Activated T-cell treated with anti-CD3 and anti-CD28 coated beads, Interleukin-2, amount 50 U/mL, for 1 hour (primary cell): ENCODE results near the gene BLM.

ENCODE experiments used
- DNase-seq: peaks from one replicate; pipeline ENCODE4 v3.0.0-alpha.2; 2020

BLM gene

GRCh38 chr15:90857337-90857736, 140.2 kb downstream of the BLM start:
- DNase-seq = no peak

- DNase-seq = no peak
These were observed 140.8 kb downstream of the BLM start for GRCh38 chr15:90857883-90858443.

- no peak for DNase-seq
These were observed 142.3 kb downstream of the BLM start for GRCh38 chr15:90859234-90860131.

- no peak for DNase-seq
These were observed 143.3 kb downstream of the BLM start for GRCh38 chr15:90860450-90860849.

GRCh38 chr15:90860942-90861675, 144.0 kb downstream of the BLM start:
- DNase-seq = no peak

- no peak for DNase-seq
These were observed 145.3 kb downstream of the BLM start for GRCh38 chr15:90862487-90862886.

- no peak for DNase-seq
These were observed 146.0 kb downstream of the BLM start for GRCh38 chr15:90862964-90863778.

GRCh38 chr15:90863987-90864386, 146.8 kb downstream of the BLM start:
- no peak for DNase-seq

- DNase-seq = no peak
These were observed 147.4 kb downstream of the BLM start for GRCh38 chr15:90864507-90864906.

- no peak for DNase-seq
These were observed 148.6 kb downstream of the BLM start for GRCh38 chr15:90865702-90866101.
